Thyroid gland (tissue), 4 donors: ENCODE results near the gene SLC38A3. TPM values are rescaled to one million over a fixed set of nuclear protein-coding genes. Genes with fewer than 3 reads are reported as not detected.
A peak's percentile ranks its signal among the peaks of the same experiment; 100 is the strongest.

Experiments
- DNase-seq, 2 donors: peaks; one replicate each; pipeline ENCODE4 v3.0.0-alpha.2; 2019
- H3K27ac ChIP-seq, 3 donors: fragments of 200-600 bp; sonication (generic); 1 replicate in 2 of 3; 2 replicates in 1 of 3; pipeline ENCODE4 v1.5.1; 2016 to 2019; ENCODE audit warnings: mild to moderate bottlenecking in 1 of 3, moderate library complexity in 1 of 3
- H3K27me3 ChIP-seq: fragments of 200-600 bp; sonication (generic); one replicate; pipeline ENCODE4 v1.5.1; 2019
- H3K36me3 ChIP-seq, 2 donors: fragments of 200-600 bp; sonication (generic); one replicate each; pipeline ENCODE4 v1.5.1; 2016 to 2019
- H3K4me1 ChIP-seq, 2 donors: fragments of 200-600 bp; sonication (generic); one replicate each; pipeline ENCODE4 v1.5.1; 2017 to 2019
- H3K4me3 ChIP-seq, 3 donors: fragments of 200-600 bp; sonication (generic); replicated peaks in 1 of 3; 1 replicate in 2 of 3; 2 replicates in 1 of 3; pipeline ENCODE4 v1.5.1; 2016; ENCODE audit warnings: mild to moderate bottlenecking in 1 of 3
- H3K9me3 ChIP-seq: fragments of 200-600 bp; sonication (generic); one replicate; pipeline ENCODE4 v1.5.1; 2017
- POLR2A ChIP-seq, 2 donors: fragments of 450-650 bp; IDR thresholded peaks; one replicate each; pipeline ENCODE4 v1.6.1; 2017; ENCODE audit warnings: antibody characterized with exemption in 2 of 2, mild to moderate bottlenecking in 2 of 2, moderate library complexity in 1 of 2
- WGBS, 2 donors: methylation state at CpG; one replicate each; pipeline ENCODE4 v1.1.5; 2017; 5-methylcytosine and 5-hydroxymethylcytosine counted together
- intact Hi-C: fragments of 100-400 bp; cut with DNase I; formaldehyde crosslinking; loops from one replicate; pipeline ENCODE4 v1.15.1; 2023
- microRNA counts, 2 donors: library from miRNA; unstranded; fragments of <30 nt; microRNA quantifications; one replicate each; lab custom pipeline; 2016 to 2017
- microRNA-seq: library from miRNA; unstranded; fragments of <30 nt; microRNA quantifications from one replicate; pipeline ENCODE4, GENCODE V29; 2016
- small RNA-seq: library from RNA; depleted of rRNA; stranded (forward); fragments of <200 nt; gene quantifications from one replicate; pipeline ENCODE3, GENCODE V24; 2016
- total RNA-seq, 4 donors: library from RNA; depleted of rRNA; stranded (reverse); fragments of >200 nt; gene quantifications; one replicate each; pipeline ENCODE4 v1.2.3, GENCODE V29; 2016
- TF ChIP-seq, protein P1 (sequence below), 6 experiments: fragments of 200-600 bp in 3 of 6; fragments of 450-650 bp in 3 of 6; sonication (generic) in 3 of 6; IDR thresholded peaks; one replicate each; pipeline ENCODE4 v1.5.1; 2016 to 2019; ENCODE audit warnings: antibody characterized with exemption in 6 of 6, mild to moderate bottlenecking in 2 of 6, inconsistent platforms in 1 of 6, moderate library complexity in 1 of 6

The SLC38A3 gene
- total RNA-seq, 4 donors from 2014 or later: 1.1 to 5.0 (median 3.6) TPM

DNA sequence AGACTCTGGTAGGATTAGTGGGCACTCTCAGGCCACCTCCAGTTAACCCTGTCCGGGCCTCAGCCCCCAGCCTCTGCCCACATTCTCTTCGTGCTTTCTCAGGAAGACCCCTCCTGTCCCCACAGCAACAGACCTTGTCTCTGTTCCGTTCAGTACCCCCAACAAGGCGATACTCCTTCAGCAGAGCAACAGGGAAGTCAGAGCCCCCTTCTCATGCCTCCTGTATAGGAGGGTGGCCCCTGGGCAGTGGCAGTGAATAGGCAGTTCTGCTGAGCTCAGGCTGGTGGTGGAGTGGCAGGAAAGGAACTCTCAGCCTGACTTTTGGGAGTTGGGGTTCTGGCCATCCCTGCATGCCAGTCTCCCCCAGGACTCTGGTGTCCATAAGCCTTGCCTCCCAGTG, 64.4 kb downstream of the SLC38A3 start:
- Histone ChIP-seq H3K4me3 (peak overlapping the region in 1 of 3 donors; percentile 18), H3K36me3 (no peaks in the 10 kb centered on the region), H3K4me1 (peaks cover 62 to 80% of the 10 kb centered on the region in 2 donors), H3K9me3 (no peaks in the 10 kb centered on the region), H3K27me3 (no peaks in the 10 kb centered on the region), H3K27ac (peak overlapping the region; percentile 45 to 92 (median 73))
- TF ChIP-seq, protein P1, sequence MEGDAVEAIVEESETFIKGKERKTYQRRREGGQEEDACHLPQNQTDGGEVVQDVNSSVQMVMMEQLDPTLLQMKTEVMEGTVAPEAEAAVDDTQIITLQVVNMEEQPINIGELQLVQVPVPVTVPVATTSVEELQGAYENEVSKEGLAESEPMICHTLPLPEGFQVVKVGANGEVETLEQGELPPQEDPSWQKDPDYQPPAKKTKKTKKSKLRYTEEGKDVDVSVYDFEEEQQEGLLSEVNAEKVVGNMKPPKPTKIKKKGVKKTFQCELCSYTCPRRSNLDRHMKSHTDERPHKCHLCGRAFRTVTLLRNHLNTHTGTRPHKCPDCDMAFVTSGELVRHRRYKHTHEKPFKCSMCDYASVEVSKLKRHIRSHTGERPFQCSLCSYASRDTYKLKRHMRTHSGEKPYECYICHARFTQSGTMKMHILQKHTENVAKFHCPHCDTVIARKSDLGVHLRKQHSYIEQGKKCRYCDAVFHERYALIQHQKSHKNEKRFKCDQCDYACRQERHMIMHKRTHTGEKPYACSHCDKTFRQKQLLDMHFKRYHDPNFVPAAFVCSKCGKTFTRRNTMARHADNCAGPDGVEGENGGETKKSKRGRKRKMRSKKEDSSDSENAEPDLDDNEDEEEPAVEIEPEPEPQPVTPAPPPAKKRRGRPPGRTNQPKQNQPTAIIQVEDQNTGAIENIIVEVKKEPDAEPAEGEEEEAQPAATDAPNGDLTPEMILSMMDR (IDR thresholded peaks at IDR 0.05): no peak
- TF ChIP-seq POLR2A (IDR thresholded peaks at IDR 0.05): no peak
- no peak for DNase-seq
- 71 to 75% methylated on average over 4 of the region's 4 CpGs for WGBS, 2 donors
- intact Hi-C loops: no loop called here

DNA sequence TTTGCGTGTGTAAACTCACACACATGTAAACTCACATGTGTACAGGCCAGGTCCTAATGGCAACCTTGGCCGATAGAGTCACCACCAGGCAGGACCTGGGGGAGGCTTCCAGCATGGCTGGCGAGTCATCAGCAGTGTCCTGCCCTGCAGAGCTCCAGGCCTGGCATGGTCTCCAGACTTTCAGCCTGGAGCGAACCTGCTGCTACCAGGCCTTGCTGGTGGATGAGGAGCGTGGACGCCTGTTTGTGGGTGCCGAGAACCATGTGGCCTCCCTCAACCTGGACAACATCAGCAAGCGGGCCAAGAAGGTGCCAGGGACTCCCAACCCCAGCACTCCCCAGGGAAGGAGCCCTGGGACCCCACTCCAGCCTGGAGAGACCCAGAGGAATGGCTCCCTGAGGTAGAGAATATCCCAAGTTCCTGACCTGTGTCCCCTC, 64.9 kb downstream of the SLC38A3 start:
- intact Hi-C loops: no loop called here
- 97% methylated on average over 8 of the region's 8 CpGs; no CpG with 5 or more reads in 1 of the 2 donors for WGBS, 2 donors
- no peaks in the 10 kb centered on the region for H3K27me3 ChIP-seq
- no peaks in the 10 kb centered on the region for H3K36me3 ChIP-seq
- H3K27ac ChIP-seq: peak overlapping the region in 1 of 3 donors; percentile 92
- TF ChIP-seq POLR2A (IDR thresholded peaks at IDR 0.05): no peak
- TF ChIP-seq, protein P1 (IDR thresholded peaks at IDR 0.05): no peak
- peaks cover 56 to 76% of the 10 kb centered on the region in 2 donors for H3K4me1 ChIP-seq
- DNase-seq: no peak
- H3K9me3 ChIP-seq: no peaks in the 10 kb centered on the region
- H3K4me3 ChIP-seq: no peak overlapping the region

DNA sequence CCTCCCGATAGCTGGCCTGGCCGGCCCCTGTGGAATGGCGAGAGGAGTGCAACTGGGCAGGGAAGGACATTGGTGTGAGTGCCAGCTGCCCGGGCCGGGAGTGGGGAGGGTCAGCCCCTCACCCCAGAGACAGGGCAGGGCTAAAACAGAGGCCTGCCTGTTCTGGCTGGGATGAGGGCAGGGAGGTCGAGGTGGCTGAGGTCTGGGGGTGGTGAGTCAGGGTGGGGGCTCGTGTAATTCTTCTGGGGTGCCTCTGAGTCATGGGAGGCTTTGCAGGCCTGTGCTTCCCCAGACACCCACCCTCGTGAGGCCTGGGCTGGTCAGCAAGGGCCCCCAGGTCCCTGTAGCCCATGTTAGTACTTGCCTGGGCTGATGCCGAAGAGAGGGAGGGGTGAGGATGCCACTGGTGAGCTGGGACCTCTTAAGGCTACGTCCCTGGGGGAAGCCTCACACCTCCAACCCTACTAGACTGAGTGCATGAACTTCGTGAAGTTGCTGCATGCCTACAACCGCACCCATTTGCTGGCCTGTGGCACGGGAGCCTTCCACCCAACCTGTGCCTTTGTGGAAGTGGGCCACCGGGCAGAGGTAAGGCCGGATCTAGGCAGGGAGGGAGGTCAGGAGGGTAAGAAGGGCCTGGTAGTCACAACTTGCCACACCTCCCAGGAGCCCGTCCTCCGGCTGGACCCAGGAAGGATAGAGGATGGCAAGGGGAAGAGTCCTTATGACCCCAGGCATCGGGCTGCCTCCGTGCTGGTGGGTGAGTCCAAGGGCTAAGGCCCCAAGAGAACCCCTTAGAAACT, 65.6 kb downstream of the SLC38A3 start:
- intact Hi-C loops: no loop called here
- no peak overlapping the region for H3K4me3 ChIP-seq
- no peak for DNase-seq

More for the DNA sequence above, 65.6 kb downstream of the SLC38A3 start:
- no peaks in the 10 kb centered on the region for H3K27me3 ChIP-seq
- no peaks in the 10 kb centered on the region for H3K36me3 ChIP-seq
- no peak overlapping the region for H3K27ac ChIP-seq
- H3K4me1 ChIP-seq: peaks cover 51 to 70% of the 10 kb centered on the region in 2 donors
- 88 to 89% methylated on average over 10 to 17 of the region's 19 CpGs for whole genome bisulfite sequencing, 2 donors
- H3K9me3 ChIP-seq: no peaks in the 10 kb centered on the region
- TF ChIP-seq, protein P1 (IDR thresholded peaks at IDR 0.05): no peak
- TF ChIP-seq POLR2A (IDR thresholded peaks at IDR 0.05): no peak

MicroRNA genes within 50 kb of the gene (microRNA counts, 767-probe panel; counts per million panel counts)
- microRNA hsa-miR-566 (lab: Ali Mortazavi, UCI): 0 counts per million in 2 donors

Small RNA genes lying within 50 kb of the gene (microRNA-seq; reads per million reads assigned to microRNA genes)
- gene MIR566 (not detected), gene MIR5787 (not detected)

Small RNA genes lying within 50 kb of the gene (small RNA-seq; reads per million reads assigned to genes)
- not detected for gene MIR566
- gene MIR5787: not detected

Other genes with a start within 250 kb of the SLC38A3 start
- gene RBM5, start 116.4 kb upstream of the SLC38A3 start, total RNA-seq: 100 to 1,000 TPM; 230 to 337 (median 268) TPM
- gene SEMA3F, start 49.9 kb upstream of the SLC38A3 start, total RNA-seq: 10 to 100 TPM; 13.2 to 44.2 (median 38.2) TPM
- gene GNAT1, start 13.7 kb upstream of the SLC38A3 start, total RNA-seq: not detected
- 100 to 1,000 TPM; 111 to 171 (median 142) TPM for gene GNAI2, start 30.9 kb downstream of the SLC38A3 start, total RNA-seq
- gene SEMA3B, start 63.9 kb downstream of the SLC38A3 start, total RNA-seq: 10 to 100 TPM; 21.0 to 31.0 (median 26.5) TPM
- gene LSMEM2, start 73.8 kb downstream of the SLC38A3 start, total RNA-seq: not detected
- gene IFRD2, start 87.2 kb downstream of the SLC38A3 start, total RNA-seq: 10 to 100 TPM; 63.9 to 96.5 (median 88.4) TPM
- gene HYAL3, start 94.1 kb downstream of the SLC38A3 start, total RNA-seq: 1 to 10 TPM; 2.7 to 6.7 (median 3.8) TPM
- 10 to 100 TPM in 2 of 4 donors, 1 to 10 TPM in 2; 6.9 to 15.2 (median 10.8) TPM for gene NAA80, start 94.1 kb downstream of the SLC38A3 start, total RNA-seq
- 10 to 100 TPM in 2 of 4 donors, 1 to 10 TPM in 2; 5.8 to 13.8 (median 9.7) TPM for gene HYAL1, start 98.3 kb downstream of the SLC38A3 start, total RNA-seq
- gene HYAL2, start 117.5 kb downstream of the SLC38A3 start, total RNA-seq: 100 to 1,000 TPM; 133 to 206 (median 158) TPM
- 10 to 100 TPM; 28.7 to 63.7 (median 42.3) TPM for gene TUSC2, start 123.0 kb downstream of the SLC38A3 start, total RNA-seq
- gene RASSF1, start 135.6 kb downstream of the SLC38A3 start, total RNA-seq: 10 to 100 TPM; 18.9 to 42.6 (median 24.8) TPM
- gene ZMYND10, start 140.5 kb downstream of the SLC38A3 start, total RNA-seq: 1 to 10 TPM; 3.6 to 8.1 (median 4.4) TPM
- 10 to 100 TPM; 13.4 to 30.6 (median 24.7) TPM for gene NPRL2, start 145.5 kb downstream of the SLC38A3 start, total RNA-seq
- 10 to 100 TPM; 23.6 to 66.0 (median 43.6) TPM for gene CYB561D2, start 145.6 kb downstream of the SLC38A3 start, total RNA-seq
- gene TMEM115, start 154.2 kb downstream of the SLC38A3 start, total RNA-seq: 100 to 1,000 TPM in 1 of 4 donors, 10 to 100 TPM in 3; 70.0 to 111 (median 85.1) TPM